Right renal pelvis (tissue), 4 donors: ENCODE measurements around the gene OR13J1. TPM values are rescaled to one million over a fixed set of nuclear protein-coding genes. Genes with fewer than 3 reads are reported as not detected.
A peak's percentile ranks its signal among the peaks of the same experiment; 100 is the strongest.

Experiments used
- DNase-seq, 4 donors: peaks; one replicate each; pipeline ENCODE4 v3.0.0-alpha.2; 2013; ENCODE audit warnings: low read depth in 4 of 4, low spot score in 3 of 4, missing footprints in 1 of 4
- polyA plus RNA-seq, 4 donors: library from polyadenylated mRNA; unstranded; fragments of 120-200 nt; gene quantifications; one replicate each; pipeline ENCODE4 v1.2.1, GENCODE V29; 2013; ENCODE audit not compliant: insufficient read length in 4 of 4

Gene OR13J1
- polyA plus RNA-seq, 4 donors, result 0.04 TPM; not detected in 3

GRCh38 chr9:35859990-35860339, 10.2 kb downstream of the OR13J1 start:
- no peak for DNase-seq

GRCh38 chr9:35859310-35859989, 10.8 kb downstream of the OR13J1 start:
- DNase-seq, result no peak

- DNase-seq, result no peak
Measured at GRCh38 chr9:35858458-35858857, 11.7 kb downstream of the OR13J1 start.

- DNase-seq, result no peak
Measured at GRCh38 chr9:35856882-35857281, 13.3 kb downstream of the OR13J1 start.

- DNase-seq, result no peak
Measured at GRCh38 chr9:35856206-35856605, 14.0 kb downstream of the OR13J1 start.

- no peak for DNase-seq
Measured at GRCh38 chr9:35854091-35854762, 16.0 kb downstream of the OR13J1 start.

GRCh38 chr9:35852876-35853865, 17.0 kb downstream of the OR13J1 start:
- DNase-seq, result no peak

GRCh38 chr9:35852267-35852815, 17.9 kb downstream of the OR13J1 start:
- DNase-seq, result no peak

- DNase-seq, result no peak
Measured at GRCh38 chr9:35847792-35848572, 22.2 kb downstream of the OR13J1 start.

- no peak for DNase-seq
Measured at GRCh38 chr9:35845824-35846771, 24.1 kb downstream of the OR13J1 start.

GRCh38 chr9:35844628-35845270, 25.5 kb downstream of the OR13J1 start:
- DNase-seq, result peak in 2 of 4 donors; percentile 35 to 56

GRCh38 chr9:35842795-35843194, 27.4 kb downstream of the OR13J1 start:
- no peak for DNase-seq

GRCh38 chr9:35842020-35842745, 28.0 kb downstream of the OR13J1 start:
- DNase-seq, result no peak

GRCh38 chr9:35841645-35841900, 28.6 kb downstream of the OR13J1 start:
- no peak for DNase-seq

GRCh38 chr9:35840881-35841644, 29.1 kb downstream of the OR13J1 start:
- no peak for DNase-seq

- no peak for DNase-seq
Measured at GRCh38 chr9:35839926-35840325, 30.3 kb downstream of the OR13J1 start.

- no peak for DNase-seq
Measured at GRCh38 chr9:35836595-35836994, 33.6 kb downstream of the OR13J1 start.
